Aorta (tissue), 5 donors: ENCODE measurements around the gene ZNF786. TPM values are rescaled to one million over a fixed set of nuclear protein-coding genes. Genes with fewer than 3 reads are reported as not detected.
"Not testable (repeated sequence)": the region's sequence is repeated elsewhere in the genome, so short reads cannot be mapped to it uniquely, and the experiment has no call there.

Experiments used
- ATAC-seq: fragments of 200-7000 bp; cut with Tn5 transposase; one replicate; pipeline ENCODE4 v1.9.1; 2022; ENCODE audit warnings: moderate library complexity; ENCODE audit not compliant: low FRiP score
- DNase-seq, 2 donors: peaks; one replicate each; pipeline ENCODE4 v3.0.0-alpha.2; 2020
- H3K27ac ChIP-seq, 2 donors: one replicate each; pipeline ENCODE4 v1.5.1; 2013; ENCODE audit warnings: low read length in 2 of 2, mild to moderate bottlenecking in 2 of 2, moderate library complexity in 2 of 2, control low read depth in 1 of 2, inconsistent platforms in 1 of 2, low read depth in 1 of 2
- H3K27me3 ChIP-seq, 2 donors: one replicate each; pipeline ENCODE4 v1.6.1; 2013; ENCODE audit warnings: control low read depth in 1 of 2, low read length in 1 of 2, mild to moderate bottlenecking in 1 of 2, moderate library complexity in 1 of 2; ENCODE audit not compliant: insufficient read depth in 2 of 2, control insufficient read depth in 1 of 2
- H3K36me3 ChIP-seq, 2 donors: one replicate each; pipeline ENCODE4 v1.6.1; 2013; ENCODE audit warnings: control low read depth in 1 of 2, low read length in 1 of 2, mild to moderate bottlenecking in 1 of 2; ENCODE audit not compliant: insufficient read depth in 2 of 2, control insufficient read depth in 1 of 2
- H3K4me1 ChIP-seq, 2 donors: one replicate each; pipeline ENCODE4 v1.6.1; 2013; ENCODE audit warnings: low read length in 2 of 2, control low read depth in 1 of 2, mild to moderate bottlenecking in 1 of 2, moderate library complexity in 1 of 2; ENCODE audit not compliant: insufficient read depth in 2 of 2, control insufficient read depth in 1 of 2
- H3K4me3 ChIP-seq, 2 donors: one replicate each; pipeline ENCODE4 v1.5.1; 2013; ENCODE audit warnings: low read length in 2 of 2, control low read depth in 1 of 2, mild to moderate bottlenecking in 1 of 2
- H3K9me3 ChIP-seq: one replicate; pipeline ENCODE4 v1.6.1; 2013; ENCODE audit warnings: mild to moderate bottlenecking, low read length; ENCODE audit not compliant: control insufficient read depth
- WGBS, 2 donors: extraction: QIAGEN DNeasy Blood & Tissue Kit; methylation state at CpG; one replicate each; pipeline ENCODE4 v1.1.7; 2013; 5-methylcytosine and 5-hydroxymethylcytosine counted together
- intact Hi-C, 2 donors: fragments of 100-400 bp; cut with DNase I; formaldehyde crosslinking; loops; one replicate each; pipeline versions ENCODE4 v1.14.2 to v1.15.0; 2022
- polyA plus RNA-seq, 2 donors: library from polyadenylated mRNA; stranded (reverse); fragments of 200-250 nt; gene quantifications; one replicate each; pipeline ENCODE4 v1.2.3, GENCODE V29; 2013
- total RNA-seq, 2 donors: library from RNA; stranded (reverse); fragmentation: NEBNext Ultra II Directional; extraction: Animal tissue kit (Norgen Biotek cat#: 25700); gene quantifications; one replicate each; pipeline ENCODE4 v1.2.1, GENCODE V29; 2021
- donor health status: healthy with polysubstance abuse.
- donor health status: Bipolar disorder and iron deficiency.
- donor health status: DM: no; HTN: no; CAD: no.
- donor health status: DM: no; HTN: no; CAD: no.
- donor health status: DM: yes; HTN: yes; CAD: no.

ZNF786 gene
- total and polyA plus RNA-seq, 4 donors: 0.63 to 6.4 (median 3.9) TPM

DNA sequence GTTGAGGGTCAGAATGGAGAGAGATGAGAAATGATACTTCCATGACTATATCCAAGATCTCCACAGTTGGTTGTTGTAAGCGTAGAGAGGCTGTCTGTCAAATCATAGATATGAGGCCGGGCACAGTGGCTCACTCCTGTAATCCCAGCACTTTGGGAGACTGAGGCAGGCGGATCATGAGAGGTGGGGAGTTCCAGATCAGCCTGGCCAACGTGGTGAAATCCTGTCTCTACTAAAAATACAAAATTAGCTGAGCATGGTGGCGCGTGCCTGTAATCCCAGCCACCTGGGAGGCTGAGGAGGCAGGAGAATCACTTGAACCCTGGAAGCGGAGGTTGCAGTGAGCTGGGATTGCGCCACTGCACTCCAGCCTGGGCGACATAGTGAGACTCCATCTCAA, 60.1 kb downstream of the ZNF786 start:
- H3K27me3 ChIP-seq, ATAC-seq, H3K27ac ChIP-seq, H3K4me3 ChIP-seq, DNase-seq, H3K9me3 ChIP-seq, intact Hi-C loops, H3K36me3 ChIP-seq, H3K4me1 ChIP-seq: not testable (repeated sequence)
- WGBS, 2 donors: 94 to 95% methylated on average over 9 of the region's 9 CpGs

DNA sequence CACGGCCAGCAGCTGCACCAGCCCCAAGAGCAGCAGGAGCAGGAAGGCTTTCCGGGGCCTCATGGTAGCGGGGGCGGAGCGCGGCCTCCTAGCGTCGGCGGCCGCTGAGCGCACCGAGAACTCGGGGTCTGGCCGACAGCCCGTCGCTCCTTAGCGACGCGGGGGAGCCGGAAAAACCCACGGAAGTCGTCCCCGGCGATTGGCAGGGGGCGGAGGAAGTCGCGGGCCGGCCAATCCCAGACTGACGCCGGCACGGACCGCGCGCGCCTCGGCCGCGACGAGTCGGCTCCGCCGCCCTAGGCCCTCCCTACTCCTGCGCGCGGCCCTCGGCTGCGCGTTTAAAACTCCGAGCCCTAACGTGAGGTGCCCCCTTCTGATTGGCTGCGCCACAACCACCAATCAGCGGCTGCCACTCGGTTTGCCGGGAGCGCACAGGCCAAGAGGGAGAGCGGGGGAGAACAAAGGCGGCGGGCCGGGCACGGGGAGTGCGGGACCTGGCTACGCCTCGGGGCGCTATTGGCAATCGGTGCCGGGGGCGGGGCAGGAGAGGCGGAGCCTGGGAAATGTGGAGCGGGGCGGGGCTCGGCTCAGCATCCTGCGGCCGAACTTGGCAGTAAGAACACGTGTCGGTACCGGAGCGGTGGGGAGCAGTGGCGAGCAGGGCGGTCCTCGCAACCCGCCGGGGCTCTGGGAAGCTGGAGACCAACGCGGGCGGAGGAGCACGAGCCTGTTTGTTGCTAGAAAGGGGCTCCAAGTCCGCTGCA, 62.0 kb downstream of the ZNF786 start, which contains the start of gene PDIA4:
TSS of gene PDIA4 (minus strand) at position 160 of the 764 bp plus-strand sequence. CDS start at position 63, 97 bp downstream.
- H3K4me3 ChIP-seq: peak within 1 kb of the TSS; percentile 62 to 77
- H3K4me1 ChIP-seq: no peaks in the 10 kb centered on the region
- DNase-seq: peak; percentile 100
- peak within 1 kb of the TSS; percentile 20 to 66 for H3K27ac ChIP-seq
- 0 to 1% methylated on average over 82 to 87 of the region's 87 CpGs for WGBS, 2 donors
- no peaks in the 10 kb centered on the region for H3K36me3 ChIP-seq
- no peaks in the 10 kb centered on the region for H3K9me3 ChIP-seq
- peak; percentile 100 for ATAC-seq
- H3K27me3 ChIP-seq: no peaks in the 10 kb centered on the region
- intact Hi-C loops: loop anchor here (1.0 to 2.0 kb wide), 4 partner anchors 36 to 98 kb away; partner anchors contain the start of genes ZNF425 (in 1 of the 2) and ZNF786 (in 1 of the 2)

DNA sequence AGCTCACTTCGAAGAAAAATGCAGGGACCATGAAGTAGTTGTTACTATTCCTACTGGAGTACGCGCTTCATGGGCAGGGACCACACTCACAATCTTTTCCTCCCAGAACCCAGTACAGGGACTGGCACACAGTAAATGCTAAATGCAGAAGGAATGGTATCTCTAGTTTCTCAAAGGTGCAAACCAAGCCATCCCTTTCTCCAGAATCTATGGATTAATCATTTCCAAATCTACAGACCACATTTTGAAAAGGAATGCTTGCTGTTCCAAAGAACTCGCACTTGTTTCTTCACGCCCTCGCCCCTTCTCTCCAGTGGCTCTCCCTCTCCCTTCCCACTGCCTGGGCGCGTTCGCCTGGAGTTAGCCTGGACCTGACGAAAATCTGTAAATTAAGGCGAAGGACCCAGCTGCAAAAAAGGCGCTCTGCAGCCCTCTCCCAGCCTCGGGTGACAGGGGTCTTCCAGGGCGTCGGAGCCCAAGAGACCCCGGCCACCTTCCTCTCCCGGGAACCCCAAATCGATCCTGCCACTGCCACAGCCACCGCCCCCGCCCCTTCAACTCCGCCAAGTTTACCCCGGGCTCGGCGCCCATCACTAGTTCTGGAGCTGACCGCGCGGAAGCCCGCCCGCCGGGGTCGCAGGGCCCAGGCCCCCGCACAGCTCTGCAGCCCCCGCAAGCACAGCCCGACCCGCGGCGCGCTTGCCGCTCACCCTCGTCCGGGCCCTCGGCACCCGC, 62.7 kb downstream of the ZNF786 start:
- 0 to 1% methylated on average over 40 to 43 of the region's 43 CpGs for WGBS, 2 donors

DNA sequence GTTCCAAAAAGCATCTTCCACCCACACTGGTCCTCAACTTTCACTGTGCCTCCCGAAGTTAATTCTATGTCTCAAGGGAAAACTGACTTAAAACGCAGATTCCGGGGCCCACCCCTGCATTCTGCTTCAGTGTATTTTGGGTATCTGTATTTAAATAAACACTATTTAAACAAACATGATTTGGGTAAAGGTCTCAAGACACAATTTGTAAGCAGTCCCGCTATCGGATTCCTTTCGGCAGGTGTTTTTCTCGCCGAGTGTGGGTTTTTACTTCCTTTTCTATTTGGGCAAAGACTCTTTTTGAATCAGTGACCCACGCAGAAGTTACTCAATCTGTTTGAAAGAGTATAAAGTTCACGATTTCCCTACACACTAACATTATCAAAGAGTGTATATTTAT, 63.5 kb downstream of the ZNF786 start:
- intact Hi-C loops: no loop called here
- Histone ChIP-seq H3K36me3 (no peaks in the 10 kb centered on the region), H3K9me3 (no peaks in the 10 kb centered on the region), H3K4me1 (no peaks in the 10 kb centered on the region), H3K4me3 (no peak overlapping the region), H3K27me3 (no peaks in the 10 kb centered on the region), H3K27ac (no peak overlapping the region)
- ATAC-seq: no peak
- DNase-seq: no peak
- WGBS, 2 donors: 33 to 36% methylated on average over 10 of the region's 10 CpGs

More for the DNA sequence above, 62.7 kb downstream of the ZNF786 start:
- ATAC-seq (no peak), DNase-seq (no peak)
- intact Hi-C loops: loop anchor here (1.0 to 2.0 kb wide), 4 partner anchors 37 to 99 kb away; partner anchors contain the start of genes ZNF425 (in 1 of the 2) and ZNF786 (in 1 of the 2)
- Histone ChIP-seq H3K27me3 (no peaks in the 10 kb centered on the region), H3K4me3 (peak overlapping the region; percentile 62 to 77), H3K9me3 (no peaks in the 10 kb centered on the region), H3K27ac (peak overlapping the region; percentile 20 to 66), H3K4me1 (no peaks in the 10 kb centered on the region), H3K36me3 (no peaks in the 10 kb centered on the region)

DNA sequence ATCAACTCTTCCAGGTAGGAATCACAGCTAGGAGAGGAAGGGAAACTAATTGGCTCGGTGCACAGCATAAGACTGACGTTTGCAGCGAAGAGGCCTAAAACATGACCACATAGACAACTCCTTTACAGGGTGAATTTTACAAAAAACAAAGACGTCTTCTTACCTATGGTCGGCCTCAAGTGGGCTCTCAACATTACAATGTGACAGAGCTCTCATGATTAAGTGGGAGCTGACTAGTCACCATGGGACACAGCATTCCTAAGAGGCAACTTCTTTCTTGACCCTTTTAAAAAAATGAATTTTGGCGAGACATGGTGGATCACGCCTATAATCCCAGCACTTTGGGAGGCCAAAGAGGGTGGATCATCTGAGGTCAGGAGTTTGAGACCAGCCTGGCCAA, 66.9 kb downstream of the ZNF786 start:
- no peak overlapping the region for H3K4me3 ChIP-seq
- no peak overlapping the region for H3K27ac ChIP-seq
- H3K27me3 ChIP-seq: no peaks in the 10 kb centered on the region
- WGBS, 2 donors: 81 to 89% methylated on average over 7 of the region's 7 CpGs
- H3K4me1 ChIP-seq: no peaks in the 10 kb centered on the region
- H3K36me3 ChIP-seq: no peaks in the 10 kb centered on the region
- no peaks in the 10 kb centered on the region for H3K9me3 ChIP-seq
- DNase-seq (no peak), ATAC-seq (no peak)
- intact Hi-C loops: no loop called here

DNA sequence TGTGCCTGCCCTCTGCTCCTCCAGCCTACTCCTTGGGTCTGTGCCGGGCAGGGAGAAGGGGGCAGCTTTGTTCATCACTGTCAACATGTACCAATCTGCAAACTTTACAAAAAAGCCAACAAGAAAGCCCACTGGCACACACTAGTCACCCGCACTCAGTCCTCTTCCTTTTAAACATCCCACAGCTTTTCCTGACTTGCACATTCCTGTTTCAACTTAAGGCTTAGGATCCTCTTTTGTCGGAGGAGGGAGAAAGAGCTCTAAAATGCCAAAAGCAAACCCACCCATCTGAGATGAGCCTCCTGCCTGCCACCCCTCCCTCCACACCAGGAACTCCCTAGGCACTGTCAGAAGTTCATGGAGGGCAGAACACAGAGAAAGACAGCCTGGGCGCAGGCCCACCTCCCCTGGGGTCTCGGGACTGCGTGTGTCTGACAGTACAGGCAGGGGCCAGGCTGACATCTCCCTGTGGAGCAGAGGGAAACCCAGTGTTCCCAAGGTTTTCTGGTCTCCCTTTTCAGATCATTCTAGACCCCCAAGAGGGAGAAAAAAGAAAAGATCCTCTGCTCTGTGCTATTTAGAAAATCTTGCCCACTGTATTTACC, 67.7 kb downstream of the ZNF786 start:
- intact Hi-C loops: no loop called here
- DNase-seq: no peak
- H3K4me1 ChIP-seq: no peaks in the 10 kb centered on the region
- no peaks in the 10 kb centered on the region for H3K36me3 ChIP-seq
- no peaks in the 10 kb centered on the region for H3K27me3 ChIP-seq
- no peaks in the 10 kb centered on the region for H3K9me3 ChIP-seq
- ATAC-seq: no peak
- 77 to 78% methylated on average over 6 of the region's 6 CpGs for WGBS, 2 donors
- no peak overlapping the region for H3K4me3 ChIP-seq
- no peak overlapping the region for H3K27ac ChIP-seq

DNA sequence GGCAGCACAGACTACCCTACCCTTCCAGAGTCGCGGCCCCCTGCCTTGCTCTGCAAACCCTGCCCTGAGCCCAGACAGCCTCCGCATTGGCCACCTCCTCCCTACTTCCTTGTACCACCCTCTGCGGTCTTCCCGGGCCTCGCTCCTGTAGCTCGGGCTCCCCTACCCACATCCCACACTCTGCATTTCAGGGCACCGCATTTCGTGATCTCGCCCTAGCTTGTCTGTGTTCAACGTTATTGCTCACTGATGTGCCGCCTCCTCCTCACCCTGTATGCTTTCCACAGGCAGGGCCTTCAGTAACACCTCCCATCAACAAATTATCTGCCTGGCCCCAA, 68.8 kb downstream of the ZNF786 start:
- WGBS, 2 donors: 89 to 90% methylated on average over 12 of the region's 12 CpGs
- Histone ChIP-seq H3K27me3 (no peaks in the 10 kb centered on the region), H3K36me3 (peaks cover 0 to 2% of the 10 kb centered on the region in 2 donors), H3K4me3 (no peak overlapping the region), H3K9me3 (no peaks in the 10 kb centered on the region), H3K4me1 (no peaks in the 10 kb centered on the region), H3K27ac (no peak overlapping the region)
- no peak for ATAC-seq
- intact Hi-C loops: no loop called here
- no peak for DNase-seq

DNA sequence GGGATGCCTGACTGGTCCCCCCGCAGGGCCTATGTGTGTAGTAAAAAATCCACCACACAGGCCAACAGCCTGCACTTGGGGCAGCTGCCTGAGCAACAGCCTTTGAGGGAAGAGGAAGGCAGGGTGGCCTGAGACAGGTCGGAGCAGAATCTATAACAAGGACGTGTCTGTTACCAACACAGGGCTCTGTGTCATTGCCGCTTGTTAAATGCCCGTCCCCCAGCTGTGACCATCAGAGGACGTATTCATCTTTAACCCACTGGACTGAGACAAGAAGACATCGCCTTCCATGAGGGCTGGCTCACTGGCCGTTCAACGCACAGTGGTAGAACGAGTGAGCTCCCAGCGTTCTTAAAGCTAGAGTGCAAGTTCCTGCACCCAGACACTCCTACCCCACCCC, 70.0 kb downstream of the ZNF786 start:
- Histone ChIP-seq H3K27ac (no peak overlapping the region), H3K4me1 (no peaks in the 10 kb centered on the region), H3K4me3 (no peak overlapping the region), H3K9me3 (no peaks in the 10 kb centered on the region), H3K36me3 (peaks cover 0 to 2% of the 10 kb centered on the region in 2 donors), H3K27me3 (no peaks in the 10 kb centered on the region)
- intact Hi-C loops: no loop called here
- DNase-seq: peak in 1 of 2 donors; percentile 9
- WGBS, 2 donors: 84 to 86% methylated on average over 11 of the region's 11 CpGs
- ATAC-seq: no peak
